Cardiac fibroblast (primary cell): ENCODE results near the gene PRR19.

Experiments
- DNase-seq, 2 donors: peaks; one replicate each; pipeline versions ENCODE4 v3.0.0 to v3.0.0-alpha.2; 2010; ENCODE audit warnings: low read depth in 2 of 2
- H3K4me3 ChIP-seq, 2 donors: replicated peaks in 1 of 2; 1 replicate in 1 of 2; 2 replicates in 1 of 2; pipeline ENCODE4 v1.5.1; 2011; ENCODE audit warnings: low read depth in 2 of 2, low read length in 2 of 2, mild to moderate bottlenecking in 2 of 2, moderate library complexity in 1 of 2
- CTCF ChIP-seq: IDR thresholded peaks from one replicate; pipeline ENCODE4 v1.5.1; 2011; ENCODE audit warnings: low read depth, mild to moderate bottlenecking, low read length, inconsistent platforms

PRR19 gene

GRCh38 chr19:42284591-42285341 is 17.2 kb upstream of the PRR19 start:
- no peak for DNase-seq
- no peak for TF ChIP-seq CTCF
- peak overlapping the region; percentile 63 to 76 for H3K4me3 ChIP-seq

- TF ChIP-seq CTCF = no peak
- H3K4me3 ChIP-seq = peak overlapping the region in 1 of 2 donors; percentile 76
- no peak for DNase-seq
Measured at GRCh38 chr19:42285541-42285941, 16.4 kb upstream of the PRR19 start.

DNA sequence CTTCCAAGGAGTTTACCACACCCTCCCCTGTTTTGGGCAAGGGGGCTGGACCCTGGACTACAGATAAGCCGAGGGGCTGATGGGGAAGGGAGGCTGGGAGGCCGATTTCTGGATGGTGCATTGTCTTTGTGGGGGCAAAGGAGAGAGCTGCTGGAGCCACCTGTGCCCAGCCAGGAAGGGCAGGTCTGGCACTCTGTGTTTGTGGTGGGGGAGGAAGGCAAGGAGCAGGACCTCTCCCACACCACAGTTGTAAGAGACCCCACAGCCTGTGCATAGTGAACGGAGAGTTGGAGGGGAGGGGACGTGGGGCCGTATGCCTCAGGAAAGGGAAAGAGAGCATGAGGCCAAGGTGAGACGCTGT is 16.0 kb upstream of the PRR19 start:
- H3K4me3 ChIP-seq = peak overlapping the region in 1 of 2 donors; percentile 76
- no peak for TF ChIP-seq CTCF
- no peak for DNase-seq

GRCh38 chr19:42286349-42287016 is 15.4 kb upstream of the PRR19 start:
- peak; percentile 42 to 66 for DNase-seq
- no peak for TF ChIP-seq CTCF
- H3K4me3 ChIP-seq = peak overlapping the region in 1 of 2 donors; percentile 76

DNA sequence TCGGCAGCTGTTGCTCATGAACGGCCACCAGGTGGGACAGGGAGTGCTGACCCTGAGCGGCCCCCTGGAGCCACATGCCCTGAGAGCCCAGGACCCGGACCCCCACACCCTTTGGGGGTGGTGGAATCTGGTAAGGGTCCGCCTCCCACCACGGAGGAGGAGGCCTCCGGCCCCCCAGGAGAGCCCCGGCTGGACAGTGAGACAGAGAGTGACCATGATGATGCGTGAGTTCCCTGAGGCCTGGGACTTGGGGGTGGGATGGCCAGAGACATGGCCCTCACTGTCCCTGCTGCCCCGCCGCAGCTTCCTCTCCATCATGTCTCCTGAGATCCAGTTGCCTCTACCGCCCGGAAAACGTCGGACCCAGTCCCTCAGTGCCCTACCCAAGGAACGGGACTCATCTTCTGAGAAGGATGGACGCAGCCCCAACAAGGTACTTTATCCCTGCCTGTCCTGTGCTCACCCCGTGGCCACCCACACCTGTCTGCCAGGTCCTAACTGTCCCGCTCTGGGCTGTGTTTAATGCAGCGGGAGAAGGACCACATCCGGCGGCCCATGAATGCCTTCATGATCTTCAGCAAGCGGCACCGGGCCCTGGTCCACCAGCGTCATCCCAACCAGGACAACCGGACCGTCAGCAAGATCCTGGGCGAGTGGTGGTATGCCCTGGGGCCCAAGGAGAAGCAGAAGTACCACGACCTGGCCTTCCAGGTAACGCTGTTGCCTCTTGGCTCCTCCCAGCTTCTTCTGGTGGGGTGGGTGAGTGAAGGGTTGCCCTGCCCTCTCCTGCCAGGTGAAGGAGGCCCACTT is 14.7 kb upstream of the PRR19 start:
- no peak overlapping the region for H3K4me3 ChIP-seq
- no peak for DNase-seq
- TF ChIP-seq CTCF = no peak

DNA sequence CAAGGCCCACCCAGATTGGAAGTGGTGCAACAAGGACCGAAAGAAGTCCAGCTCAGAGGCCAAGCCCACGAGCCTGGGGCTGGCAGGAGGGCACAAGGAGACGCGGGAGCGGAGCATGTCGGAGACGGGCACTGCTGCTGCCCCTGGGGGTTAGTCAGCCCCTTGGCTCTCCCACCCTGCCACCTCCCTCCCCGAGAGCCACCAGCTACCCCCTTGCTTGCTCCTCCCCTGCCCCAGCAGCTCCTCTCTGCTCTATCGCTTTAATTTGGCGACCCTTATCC is 14.2 kb upstream of the PRR19 start:
- no peak for DNase-seq
- no peak overlapping the region for H3K4me3 ChIP-seq
- no peak for TF ChIP-seq CTCF
